Measurements from ENCODE around the gene FOXN3.
"Not testable (repeated sequence)": the region's sequence is repeated elsewhere in the genome, so short reads cannot be mapped to it uniquely, and the experiment has no call there.

The FOXN3 gene

DNA sequence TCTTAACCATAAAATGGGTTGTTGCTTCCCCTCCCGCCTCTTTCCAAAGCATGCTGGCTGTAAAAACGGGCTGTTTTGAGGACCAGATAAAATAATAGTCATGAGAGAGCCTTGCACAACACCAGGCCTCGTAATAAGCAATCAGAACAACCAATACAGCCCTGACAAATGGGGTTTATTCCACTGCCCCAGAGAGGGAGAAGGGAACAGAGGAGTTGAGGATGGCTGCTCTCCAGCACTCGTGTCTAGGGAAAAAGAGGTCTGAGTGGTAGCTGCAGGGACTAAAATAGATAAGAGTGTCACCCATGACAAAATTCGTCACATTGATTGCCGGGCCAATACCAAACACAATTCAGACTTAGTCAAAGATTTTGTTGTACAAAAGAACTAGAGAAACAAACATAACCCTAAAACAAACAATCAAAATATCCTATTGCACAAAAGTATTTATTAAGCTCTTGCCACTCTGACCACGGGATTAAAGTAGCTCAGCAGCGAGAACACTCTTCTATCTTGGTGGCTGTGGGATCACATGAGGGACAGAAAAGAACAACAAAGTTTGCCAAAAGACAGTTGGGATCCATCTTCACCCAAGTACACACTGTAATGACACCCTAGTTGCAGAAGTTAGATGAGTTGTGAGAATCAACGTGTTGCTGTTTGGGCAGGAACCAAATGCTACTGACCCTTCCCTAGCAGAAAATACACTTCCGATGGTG is 188.0 kb downstream of the FOXN3 start:
- no peak for DNase-seq (ENCODE audit: low read depth, low spot score)

DNA sequence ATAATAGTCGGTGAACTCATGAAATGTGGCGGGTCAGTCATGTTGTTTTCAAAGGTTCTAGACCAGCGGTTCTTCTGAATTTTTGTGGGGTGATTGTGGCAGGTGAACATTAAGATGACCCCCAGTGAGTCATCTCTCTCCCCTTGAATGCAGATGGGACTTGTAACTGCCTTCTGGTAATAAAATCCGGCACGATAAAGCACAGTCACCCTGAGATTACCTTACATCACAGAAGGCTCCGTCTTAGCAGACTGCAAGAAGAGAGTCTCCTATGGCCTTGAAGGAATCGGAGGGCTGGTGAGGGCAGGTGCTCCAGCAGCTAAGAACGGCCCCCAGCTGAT is 189.6 kb downstream of the FOXN3 start:
- DNase-seq (ENCODE audit: low read depth, low spot score) = no peak

DNA sequence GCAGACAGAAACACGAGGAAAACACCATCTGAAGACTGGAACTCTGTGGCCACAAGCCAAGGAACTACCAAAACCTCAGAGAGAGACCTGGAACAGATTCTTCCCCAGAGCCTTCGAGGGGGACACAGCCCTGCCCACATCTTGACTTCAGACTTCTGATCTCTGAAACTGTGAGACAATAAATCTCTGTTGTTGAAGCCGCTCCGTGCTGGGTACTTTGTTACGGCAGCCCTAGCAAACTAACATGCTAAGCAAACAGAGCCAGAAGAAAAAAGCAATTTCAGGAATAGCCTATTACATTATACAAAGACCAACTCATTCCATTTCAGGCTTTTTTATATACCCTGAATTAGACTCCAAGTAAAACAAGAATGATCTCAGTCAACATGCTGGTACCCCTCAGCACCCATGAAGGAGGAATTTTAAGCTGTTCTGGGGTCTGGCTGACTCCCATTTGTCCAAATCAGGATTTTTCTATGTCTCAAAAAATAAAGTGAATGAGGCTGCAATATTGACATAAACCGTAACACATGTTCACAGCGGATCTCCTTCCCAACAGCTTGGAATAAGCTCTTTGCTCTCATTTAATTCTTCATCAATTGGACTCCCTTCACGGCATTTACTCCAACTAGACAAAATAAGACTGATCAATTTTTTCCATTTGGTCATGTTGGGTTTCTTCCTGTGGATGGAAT is 190.1 kb downstream of the FOXN3 start:
- DNase-seq (ENCODE audit: low read depth, low spot score) = no peak

DNA sequence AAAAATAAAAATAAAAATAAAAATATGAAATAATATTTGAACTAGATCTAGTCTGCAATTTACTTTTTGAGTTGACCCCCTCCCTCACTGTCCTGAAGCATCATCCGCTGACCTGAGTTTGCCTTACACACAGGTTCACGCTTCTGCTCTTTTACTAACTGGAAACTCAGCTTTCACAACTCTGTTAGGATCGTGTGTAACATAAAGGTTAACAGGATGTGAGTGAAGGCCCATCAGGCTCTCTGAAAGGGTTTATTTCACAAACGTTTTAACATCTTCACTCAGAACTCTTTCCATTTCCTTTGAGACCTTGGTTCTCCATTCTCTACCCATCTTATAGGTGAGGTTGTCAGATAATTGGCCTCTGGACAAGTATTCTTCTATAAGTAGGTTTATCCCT is 191.4 kb downstream of the FOXN3 start:
- no peak for DNase-seq (ENCODE audit: low read depth, low spot score)

DNA sequence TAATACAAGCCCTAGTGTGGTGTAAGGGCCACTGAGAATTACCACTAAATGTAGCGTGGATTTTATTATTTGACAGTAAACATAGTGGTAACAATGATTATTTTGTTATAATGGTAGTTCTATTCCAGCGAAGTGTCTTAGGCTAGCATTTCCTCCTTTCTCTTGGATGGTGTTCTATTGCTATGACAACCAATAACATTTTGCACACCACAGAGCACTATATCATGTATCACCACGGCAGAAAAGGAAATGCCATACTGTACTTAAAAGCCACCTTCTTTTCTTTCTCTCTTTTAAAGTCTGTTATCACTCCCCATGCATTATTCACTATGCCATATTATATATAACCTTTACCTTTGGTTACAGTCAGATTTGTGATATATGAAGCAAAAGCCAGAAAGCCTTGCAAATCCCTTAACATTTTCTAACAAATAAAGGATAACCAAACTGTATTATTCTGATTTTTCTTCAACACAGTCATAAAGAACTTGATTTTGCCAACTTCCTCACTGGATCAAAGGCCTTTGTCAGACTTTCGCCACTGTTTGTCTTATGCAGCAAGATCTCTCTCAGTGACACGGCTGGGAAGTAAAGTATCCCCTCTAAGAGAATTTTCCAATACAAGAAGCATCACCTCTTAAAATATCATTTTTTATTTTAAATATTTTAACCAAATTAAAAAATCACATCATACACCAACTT is 195.8 kb downstream of the FOXN3 start:
- DNase-seq (ENCODE audit: low read depth, low spot score) = no peak

DNA sequence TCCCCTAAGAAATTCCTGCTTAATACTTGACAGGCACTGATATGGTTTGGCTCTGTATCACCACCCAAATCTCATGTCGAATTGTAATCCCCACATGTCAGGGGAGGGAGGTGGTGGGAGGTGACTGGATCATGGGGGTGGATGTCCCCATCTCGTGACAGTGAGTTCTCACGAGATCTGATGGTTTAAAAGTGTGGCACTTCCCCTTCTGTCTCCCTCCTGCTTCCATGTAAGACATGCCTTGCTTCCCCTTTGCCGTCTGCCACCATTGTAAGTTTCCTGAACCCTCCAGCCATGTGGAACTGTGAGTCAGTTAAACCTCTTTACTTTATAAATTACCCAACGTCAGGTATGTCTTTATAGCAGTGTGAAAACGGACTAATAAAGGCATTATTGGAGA is 198.0 kb downstream of the FOXN3 start:
- no peak for DNase-seq (ENCODE audit: low read depth, low spot score)

DNA sequence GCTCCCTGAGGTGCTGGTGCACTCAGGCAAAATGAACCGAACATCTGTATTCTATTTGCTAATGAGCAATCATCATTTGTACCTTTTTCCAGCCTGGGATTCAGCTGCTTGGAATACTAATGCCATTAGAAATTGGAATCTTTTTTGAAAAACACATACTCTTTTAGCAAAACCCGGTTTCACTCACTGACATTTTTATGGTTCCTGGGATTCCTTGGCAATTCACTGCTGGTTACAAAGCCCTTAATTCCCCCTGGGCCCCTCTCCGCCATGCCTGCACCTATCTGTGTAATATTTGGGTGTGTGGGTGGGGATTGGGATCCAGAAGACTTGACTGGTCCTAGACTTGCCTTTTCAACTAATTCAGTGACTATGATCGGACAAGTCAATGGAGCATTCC is 199.1 kb downstream of the FOXN3 start:
- no peak for DNase-seq (ENCODE audit: low read depth, low spot score)

DNA sequence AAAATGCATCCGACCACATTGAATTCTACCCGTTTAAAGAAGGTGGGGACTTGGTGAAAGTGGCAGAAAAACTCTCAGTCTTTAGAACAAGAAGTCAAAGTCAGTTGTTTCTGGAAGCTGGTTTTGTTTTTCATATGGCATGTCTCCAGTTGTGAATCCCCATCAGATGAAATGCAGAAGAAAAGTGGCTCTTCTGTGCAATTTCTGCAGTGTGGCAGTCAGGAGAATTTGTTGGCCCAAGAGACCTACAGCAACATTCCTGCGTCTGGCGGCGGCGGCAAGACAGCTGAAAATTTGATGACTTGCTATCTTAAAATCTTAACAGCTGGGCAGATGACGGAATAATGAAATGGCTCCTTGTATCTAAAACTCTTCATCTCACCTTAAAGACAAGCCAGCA is 201.5 kb downstream of the FOXN3 start:
- no peak for DNase-seq (ENCODE audit: low read depth, low spot score)

DNA sequence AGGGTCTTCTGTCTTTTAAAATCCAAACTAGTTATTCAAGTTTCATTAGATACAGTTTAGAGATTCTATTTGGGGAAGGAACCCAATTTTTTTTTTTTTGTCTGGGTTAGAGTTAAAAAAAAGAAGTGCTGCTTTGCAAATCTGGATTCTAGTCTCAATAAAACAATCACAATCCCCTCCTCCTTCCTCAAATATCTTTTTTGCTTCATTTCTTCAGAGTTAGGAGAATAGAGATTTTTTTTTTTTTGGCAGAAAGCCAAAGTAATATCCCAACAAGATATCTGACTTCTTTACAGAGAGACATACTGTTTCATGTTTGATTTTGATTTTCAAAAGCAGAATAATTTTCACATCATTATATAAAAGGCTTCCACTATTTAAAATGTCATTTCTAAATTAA is 201.9 kb downstream of the FOXN3 start:
- no peak for DNase-seq (ENCODE audit: low read depth, low spot score)

DNA sequence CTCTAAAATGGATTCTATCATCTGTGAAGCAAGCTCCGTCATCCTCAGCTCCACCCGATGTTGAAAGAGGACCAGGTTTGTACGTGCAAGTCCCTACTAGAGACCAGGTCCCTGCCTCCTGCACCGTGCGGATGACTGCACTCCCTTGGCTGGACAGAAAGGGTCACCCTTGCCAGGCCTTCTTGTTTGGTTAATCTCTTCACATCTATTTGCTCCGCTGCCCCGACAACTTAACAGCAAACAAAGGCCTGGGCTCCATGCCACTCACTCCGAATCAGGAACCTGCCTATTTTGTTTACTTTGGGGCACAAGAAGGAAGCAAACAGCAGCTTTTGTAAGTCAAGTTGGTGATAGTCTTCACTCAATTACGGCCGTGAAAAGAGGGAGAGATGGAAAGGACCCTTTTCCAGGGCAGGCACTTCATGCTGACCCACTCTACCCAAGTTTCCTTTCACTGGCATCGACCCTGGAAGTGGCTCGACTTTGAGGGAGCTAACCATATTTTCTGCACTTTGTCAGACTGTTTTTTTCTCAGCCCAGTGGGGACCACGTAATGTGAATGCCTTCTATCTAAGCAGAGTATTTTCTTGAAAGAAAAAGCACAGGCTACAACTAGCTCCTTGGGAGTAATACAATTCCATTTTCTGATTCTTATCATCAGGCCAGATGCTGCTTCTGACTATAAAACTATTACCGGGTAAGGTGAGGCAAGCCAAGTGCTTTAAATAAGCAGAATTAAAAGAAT is 202.6 kb downstream of the FOXN3 start:
- no peak for DNase-seq (ENCODE audit: low read depth, low spot score)

DNA sequence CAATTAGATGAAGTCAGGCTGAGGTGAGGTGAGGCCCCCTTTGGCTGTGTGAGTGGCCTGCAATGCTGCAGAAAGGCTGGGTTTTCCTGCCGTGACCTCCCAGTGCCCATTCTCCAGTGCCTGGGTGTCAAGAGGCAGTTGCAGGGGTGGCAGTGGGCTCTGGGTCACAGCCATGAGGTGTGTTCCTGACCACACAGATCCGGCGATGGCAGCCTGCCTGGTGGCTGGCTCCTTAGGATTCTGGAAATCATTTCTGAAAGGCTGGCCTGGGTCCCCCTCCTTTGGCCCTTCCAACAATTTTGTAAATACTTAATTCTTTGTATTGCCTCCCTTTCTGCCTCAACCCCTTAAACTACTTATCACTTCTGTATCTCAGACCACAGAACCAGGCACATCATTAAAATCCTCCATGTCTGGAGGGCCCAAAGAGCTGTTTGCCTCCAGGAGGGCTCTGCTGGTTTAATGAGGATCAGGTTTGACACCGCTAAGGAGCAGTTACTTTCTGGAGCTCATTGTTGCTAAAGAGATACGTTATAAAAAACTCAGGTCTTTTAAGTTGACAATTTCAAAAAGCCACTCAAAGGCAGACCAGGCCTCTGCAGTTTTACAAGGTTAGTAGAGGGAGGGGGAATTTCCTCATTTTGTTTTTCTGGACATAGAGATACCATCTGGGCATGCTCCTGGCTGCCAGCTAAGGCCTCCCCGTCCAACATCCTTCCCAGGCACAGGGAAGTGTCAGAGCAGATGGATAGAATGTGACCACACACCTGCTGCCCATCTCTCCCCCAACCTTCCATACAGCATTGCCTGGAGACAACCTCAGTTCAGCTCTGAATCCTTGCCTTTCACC is 204.4 kb downstream of the FOXN3 start:
- DNase-seq (ENCODE audit: low read depth, low spot score) = no peak

DNA sequence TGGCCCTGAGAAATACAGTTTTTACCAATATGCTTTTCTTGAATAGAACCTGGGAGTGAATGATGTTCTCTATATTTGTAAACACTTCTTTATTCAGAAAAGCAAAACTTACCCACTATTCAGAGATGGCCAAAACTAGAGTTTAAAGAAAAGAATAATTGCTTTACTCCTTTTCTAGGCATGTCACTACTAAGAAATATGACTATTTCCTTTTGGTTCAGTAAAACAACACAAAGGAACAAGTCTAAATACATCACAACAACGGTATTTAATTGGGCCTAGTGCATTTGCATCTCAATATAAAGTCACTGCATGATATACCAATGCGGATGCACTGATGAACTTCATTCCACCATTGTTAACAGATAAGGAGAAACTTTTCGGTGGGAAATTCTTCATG is 207.5 kb downstream of the FOXN3 start:
- DNase-seq (ENCODE audit: low read depth, low spot score) = no peak

DNA sequence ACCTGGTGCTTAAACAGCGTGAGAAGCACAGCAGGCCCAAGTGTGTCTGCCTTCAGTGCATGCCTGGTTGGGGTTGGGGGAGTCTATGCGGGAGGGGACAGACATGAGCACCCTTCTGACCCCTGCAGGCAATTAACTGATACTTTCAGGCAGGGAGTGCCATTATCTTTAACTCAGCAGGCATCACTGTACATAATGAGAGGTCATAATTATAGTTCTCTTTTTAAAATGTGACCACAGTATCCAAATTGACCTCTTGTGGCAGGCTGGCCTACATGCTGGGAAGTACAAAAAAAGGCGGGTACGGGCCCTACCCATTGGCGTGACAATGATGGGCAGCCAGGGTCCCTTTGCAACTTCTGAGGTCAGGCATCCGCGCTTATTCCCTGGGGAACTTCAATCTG is 209.1 kb downstream of the FOXN3 start:
- no peak for DNase-seq (ENCODE audit: low read depth, low spot score)

DNA sequence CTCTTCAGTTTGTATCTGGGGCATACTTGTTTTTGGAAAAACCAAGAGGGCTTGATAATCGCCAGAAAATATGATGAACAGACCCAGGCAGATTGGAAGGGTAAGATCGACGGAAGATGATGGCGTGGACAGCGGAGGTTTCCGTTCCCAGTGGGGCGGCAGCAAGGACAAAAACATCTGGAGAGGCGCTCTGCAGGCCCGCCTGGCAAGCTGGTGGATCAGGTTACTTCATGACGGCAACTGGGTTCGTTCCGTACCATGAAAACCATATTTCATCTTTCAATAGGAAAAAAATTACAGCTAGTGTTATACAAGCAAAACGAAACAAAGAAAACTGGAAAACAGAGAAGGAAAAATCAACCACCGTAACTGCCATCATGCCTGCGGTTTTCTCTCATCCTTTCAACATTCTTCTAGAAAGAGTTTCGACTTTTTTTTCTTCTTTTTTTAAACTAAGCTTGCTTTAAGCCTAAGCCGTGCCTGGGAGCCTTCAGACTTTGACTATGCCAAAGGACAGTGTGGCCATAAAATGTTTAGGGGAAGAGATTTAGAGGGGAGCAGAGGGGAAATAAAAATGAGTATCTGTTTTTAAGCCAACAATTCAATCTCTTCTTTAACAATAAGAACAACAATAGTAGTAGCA is 210.5 kb downstream of the FOXN3 start:
- DNase-seq (ENCODE audit: low read depth, low spot score) = no peak

DNA sequence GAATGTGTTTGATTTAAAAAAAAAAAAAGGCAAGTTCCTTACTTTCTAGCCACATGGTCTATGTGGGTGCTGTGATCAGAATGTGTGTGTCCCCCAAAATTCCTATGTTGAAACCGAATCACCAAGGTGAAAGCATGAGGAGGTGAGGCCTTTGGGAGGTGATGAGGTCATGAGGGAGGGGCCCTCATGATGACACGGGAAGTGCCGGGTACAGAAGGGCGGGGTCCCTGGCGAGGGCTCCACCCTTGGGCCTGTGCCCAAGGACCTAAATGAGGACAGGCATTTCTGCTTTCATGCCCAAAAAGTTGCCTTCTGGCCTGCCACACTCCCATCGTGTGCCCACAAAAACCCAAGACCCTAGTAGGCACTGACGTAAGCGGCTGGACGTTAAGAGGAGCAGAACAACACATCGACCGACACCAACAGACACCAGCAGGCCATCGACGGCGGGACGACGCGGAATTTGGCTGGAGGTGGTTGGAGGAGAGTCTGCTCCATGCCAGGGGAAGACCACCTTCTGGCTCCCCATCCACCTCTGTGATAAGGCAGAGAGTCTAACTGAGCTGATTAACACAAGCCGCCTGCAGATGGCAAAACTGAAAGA is 211.8 kb downstream of the FOXN3 start:
- no peak for DNase-seq (ENCODE audit: low read depth, low spot score)

DNA sequence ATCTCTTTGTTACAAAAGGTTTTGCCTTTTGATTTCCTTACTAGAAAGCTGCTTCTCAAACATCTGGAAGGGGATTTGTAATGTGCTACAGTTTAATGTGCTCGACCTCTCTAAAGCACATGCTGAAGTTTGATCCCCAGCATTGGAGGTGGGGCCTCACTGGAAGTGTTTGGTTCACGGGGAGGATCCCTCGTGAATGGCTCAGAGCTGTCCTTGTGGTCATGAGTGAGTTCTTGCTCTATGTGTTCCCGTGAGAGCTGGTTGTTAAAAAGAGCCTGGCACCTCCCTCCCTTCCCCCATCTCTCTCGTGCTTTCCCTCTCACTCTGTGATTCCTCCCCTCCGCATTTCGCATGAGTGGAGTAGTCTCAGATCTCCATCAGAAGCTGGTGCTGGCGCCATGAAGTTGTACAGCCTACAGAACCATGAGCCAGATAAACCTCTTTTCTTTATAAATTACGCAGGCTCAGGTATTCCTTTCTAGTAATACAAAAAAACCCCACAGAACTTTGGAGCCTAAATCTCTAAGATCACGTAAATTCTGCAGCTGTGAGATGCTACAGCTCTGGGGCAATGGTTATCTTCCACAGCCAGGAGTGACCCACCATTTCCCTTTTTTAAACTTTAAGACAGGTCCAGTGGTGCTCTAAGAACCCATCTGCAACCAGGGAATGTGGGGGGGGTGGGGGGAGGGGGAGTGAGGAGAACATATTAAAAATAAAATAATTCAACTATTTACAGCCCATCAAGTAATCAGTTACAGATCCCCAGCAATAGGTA is 214.4 kb downstream of the FOXN3 start:
- DNase-seq (ENCODE audit: low read depth, low spot score) = no peak

DNA sequence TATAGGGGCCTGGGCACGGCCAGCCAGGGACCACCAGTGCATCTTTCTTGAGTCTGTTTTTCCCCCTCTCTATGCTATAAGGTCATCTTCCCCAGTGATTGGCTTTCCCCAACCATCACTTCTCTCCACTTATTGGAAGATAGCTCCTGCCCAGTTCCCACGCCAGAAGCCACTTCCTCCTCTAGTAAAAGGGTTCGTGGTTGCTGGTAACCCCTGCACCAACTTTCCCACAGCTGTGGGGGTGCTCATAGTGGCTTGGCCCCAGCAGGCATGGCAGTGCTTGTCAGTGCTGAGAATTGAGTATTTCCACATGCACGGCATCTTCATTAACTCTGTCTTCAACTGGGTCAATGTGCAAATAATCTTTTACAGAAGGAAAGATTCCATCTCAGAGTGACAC is 215.4 kb downstream of the FOXN3 start:
- DNase-seq (ENCODE audit: low read depth, low spot score) = no peak

DNA sequence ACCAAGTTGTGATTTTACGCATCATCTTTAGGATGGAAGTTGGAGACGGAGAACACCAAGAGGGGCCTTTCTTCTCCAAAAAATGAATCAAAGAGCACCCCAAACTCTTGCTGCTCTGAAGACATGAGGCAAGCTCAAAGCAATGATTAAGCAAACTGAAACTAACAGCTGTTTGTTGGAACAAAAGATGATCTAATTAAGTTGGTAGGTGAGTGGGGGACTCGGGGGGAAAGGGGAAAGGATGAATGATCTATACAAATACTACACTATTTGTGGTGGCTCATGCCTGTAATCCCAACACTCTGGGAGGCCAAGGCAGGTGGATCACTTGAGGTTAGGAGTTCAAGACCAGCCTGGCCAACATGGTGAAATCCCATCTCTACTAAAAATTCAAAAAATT is 217.7 kb downstream of the FOXN3 start:
- DNase-seq (ENCODE audit: low read depth, low spot score) = not testable (repeated sequence)

DNA sequence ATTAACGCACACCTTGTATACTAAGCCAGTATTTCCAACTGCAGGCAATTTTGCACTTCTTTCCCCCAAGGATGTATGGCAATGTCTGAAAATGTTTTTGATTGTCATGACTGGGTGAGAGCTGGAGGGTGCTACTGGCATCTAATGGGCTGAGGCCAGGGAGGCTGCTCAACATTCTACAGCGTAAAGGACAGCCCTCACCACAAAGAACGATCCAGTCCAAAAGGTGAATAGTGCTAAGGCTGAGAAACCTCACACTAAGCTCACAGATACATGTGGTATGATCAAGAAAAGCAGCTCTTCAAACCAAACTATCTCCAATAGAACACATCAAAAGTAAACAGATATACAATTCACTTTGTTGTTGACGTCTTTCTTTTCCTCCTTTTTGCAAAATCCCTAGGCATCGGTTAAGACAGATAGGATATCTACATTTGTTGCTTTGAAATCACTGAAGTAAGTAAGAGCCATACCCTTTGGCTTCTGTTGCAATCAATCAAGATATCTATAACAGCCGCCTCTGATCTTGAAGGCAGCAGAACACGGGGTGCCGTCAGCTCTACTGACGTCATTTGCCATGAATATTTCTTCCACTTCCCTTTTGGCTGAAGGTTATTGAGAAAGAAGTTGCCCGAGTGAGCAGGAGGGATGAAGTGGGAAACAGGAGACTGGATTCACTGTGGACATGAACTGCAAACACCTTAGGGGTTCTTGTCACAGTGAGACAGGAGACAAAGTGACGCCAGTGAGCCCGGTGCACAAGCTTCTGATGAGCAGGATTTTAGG is 218.3 kb downstream of the FOXN3 start:
- no peak for DNase-seq (ENCODE audit: low read depth, low spot score)

All from activated naive CD8-positive, alpha-beta T cell treated with anti-CD3 and anti-CD28 coated beads, Interleukin-2, amount 50 U/mL, for 16 hours (primary cell).